Measurements from ENCODE around the gene POPDC2.

POPDC2 gene

GRCh38 chr3:119637679-119638477, 22.5 kb downstream of the POPDC2 start:
- no peaks in the 10 kb centered on the region for H3K9me3 ChIP-seq (ENCODE audit: control insufficient read depth, low read length)
- no peaks in the 10 kb centered on the region for H3K36me3 ChIP-seq (ENCODE audit: control insufficient read depth, insufficient read depth, low read length)
- 82 to 100% methylated on average over 1 to 2 of the region's 3 CpGs for WGBS, 2 experiments (ENCODE audit: insufficient coverage in 2 of 2)
- no peak overlapping the region for H3K4me3 ChIP-seq (ENCODE audit: extremely low read depth, insufficient read depth, low read length, poor library complexity, severe bottlenecking)
- no peak overlapping the region for H3K27ac ChIP-seq (ENCODE audit: low read depth, low read length, severe bottlenecking)
- H3K4me1 ChIP-seq (ENCODE audit: control insufficient read depth, insufficient read depth, low read length, poor library complexity, severe bottlenecking): peaks cover 19% of the 10 kb centered on the region

GRCh38 chr3:119636891-119637611, 23.3 kb downstream of the POPDC2 start:
- Histone ChIP-seq H3K36me3 (ENCODE audit: control insufficient read depth, insufficient read depth, low read length) (no peaks in the 10 kb centered on the region), H3K4me1 (ENCODE audit: control insufficient read depth, insufficient read depth, low read length, poor library complexity, severe bottlenecking) (peaks cover 17% of the 10 kb centered on the region), H3K4me3 (ENCODE audit: extremely low read depth, insufficient read depth, low read length, poor library complexity, severe bottlenecking) (no peak overlapping the region), H3K9me3 (ENCODE audit: control insufficient read depth, low read length) (no peaks in the 10 kb centered on the region), H3K27ac (ENCODE audit: low read depth, low read length, severe bottlenecking) (no peak overlapping the region)
- WGBS, 2 experiments (ENCODE audit: insufficient coverage in 2 of 2): 97 to 98% methylated on average over 2 of the region's 4 CpGs

GRCh38 chr3:119636249-119636648, 24.1 kb downstream of the POPDC2 start:
- Histone ChIP-seq H3K4me1 (ENCODE audit: control insufficient read depth, insufficient read depth, low read length, poor library complexity, severe bottlenecking) (peaks cover 17% of the 10 kb centered on the region), H3K4me3 (ENCODE audit: extremely low read depth, insufficient read depth, low read length, poor library complexity, severe bottlenecking) (no peak overlapping the region), H3K9me3 (ENCODE audit: control insufficient read depth, low read length) (no peaks in the 10 kb centered on the region), H3K27ac (ENCODE audit: low read depth, low read length, severe bottlenecking) (no peak overlapping the region), H3K36me3 (ENCODE audit: control insufficient read depth, insufficient read depth, low read length) (no peaks in the 10 kb centered on the region)
- 100% methylated on average over 1 of the region's 1 CpG for WGBS, 2 experiments (ENCODE audit: insufficient coverage in 2 of 2)

- H3K27ac ChIP-seq (ENCODE audit: low read depth, low read length, severe bottlenecking): no peak overlapping the region
- no peak overlapping the region for H3K4me3 ChIP-seq (ENCODE audit: extremely low read depth, insufficient read depth, low read length, poor library complexity, severe bottlenecking)
- no peaks in the 10 kb centered on the region for H3K9me3 ChIP-seq (ENCODE audit: control insufficient read depth, low read length)
- H3K36me3 ChIP-seq (ENCODE audit: control insufficient read depth, insufficient read depth, low read length): no peaks in the 10 kb centered on the region
- H3K4me1 ChIP-seq (ENCODE audit: control insufficient read depth, insufficient read depth, low read length, poor library complexity, severe bottlenecking): peaks cover 18% of the 10 kb centered on the region
- WGBS, 2 experiments (ENCODE audit: insufficient coverage in 2 of 2): 93 to 99% methylated on average over 8 of the region's 10 CpGs
Observed at GRCh38 chr3:119635719-119636118, 24.7 kb downstream of the POPDC2 start.

- no peaks in the 10 kb centered on the region for H3K9me3 ChIP-seq (ENCODE audit: control insufficient read depth, low read length)
- H3K27ac ChIP-seq (ENCODE audit: low read depth, low read length, severe bottlenecking): no peak overlapping the region
Observed at GRCh38 chr3:119632829-119633228, 27.6 kb downstream of the POPDC2 start.

GRCh38 chr3:119632216-119632615, 28.2 kb downstream of the POPDC2 start:
- no peaks in the 10 kb centered on the region for H3K36me3 ChIP-seq (ENCODE audit: control insufficient read depth, insufficient read depth, low read length)
- H3K4me3 ChIP-seq (ENCODE audit: extremely low read depth, insufficient read depth, low read length, poor library complexity, severe bottlenecking): no peak overlapping the region
- peaks cover 3% of the 10 kb centered on the region for H3K4me1 ChIP-seq (ENCODE audit: control insufficient read depth, insufficient read depth, low read length, poor library complexity, severe bottlenecking)
- no peak overlapping the region for H3K27ac ChIP-seq (ENCODE audit: low read depth, low read length, severe bottlenecking)
- no peaks in the 10 kb centered on the region for H3K9me3 ChIP-seq (ENCODE audit: control insufficient read depth, low read length)
- WGBS, 2 experiments (ENCODE audit: insufficient coverage in 2 of 2): 90 to 94% methylated on average over 3 to 4 of the region's 4 CpGs

More at GRCh38 chr3:119632829-119633228, 27.6 kb downstream of the POPDC2 start:
- WGBS, 2 experiments (ENCODE audit: insufficient coverage in 2 of 2): 64 to 65% methylated on average over 4 of the region's 4 CpGs
- H3K36me3 ChIP-seq (ENCODE audit: control insufficient read depth, insufficient read depth, low read length): no peaks in the 10 kb centered on the region
- H3K4me1 ChIP-seq (ENCODE audit: control insufficient read depth, insufficient read depth, low read length, poor library complexity, severe bottlenecking): peaks cover 7% of the 10 kb centered on the region
- no peak overlapping the region for H3K4me3 ChIP-seq (ENCODE audit: extremely low read depth, insufficient read depth, low read length, poor library complexity, severe bottlenecking)

GRCh38 chr3:119631516-119631915, 28.9 kb downstream of the POPDC2 start:
- H3K36me3 ChIP-seq (ENCODE audit: control insufficient read depth, insufficient read depth, low read length): no peaks in the 10 kb centered on the region
- no peaks in the 10 kb centered on the region for H3K9me3 ChIP-seq (ENCODE audit: control insufficient read depth, low read length)
- no peak overlapping the region for H3K27ac ChIP-seq (ENCODE audit: low read depth, low read length, severe bottlenecking)
- H3K4me1 ChIP-seq (ENCODE audit: control insufficient read depth, insufficient read depth, low read length, poor library complexity, severe bottlenecking): peaks cover 3% of the 10 kb centered on the region
- no peak overlapping the region for H3K4me3 ChIP-seq (ENCODE audit: extremely low read depth, insufficient read depth, low read length, poor library complexity, severe bottlenecking)
- 63 to 88% methylated on average over 1 to 3 of the region's 3 CpGs for WGBS, 2 experiments (ENCODE audit: insufficient coverage in 2 of 2)

- Histone ChIP-seq H3K9me3 (ENCODE audit: control insufficient read depth, low read length) (no peaks in the 10 kb centered on the region), H3K27ac (ENCODE audit: low read depth, low read length, severe bottlenecking) (no peak overlapping the region), H3K4me3 (ENCODE audit: extremely low read depth, insufficient read depth, low read length, poor library complexity, severe bottlenecking) (no peak overlapping the region), H3K36me3 (ENCODE audit: control insufficient read depth, insufficient read depth, low read length) (no peaks in the 10 kb centered on the region), H3K4me1 (ENCODE audit: control insufficient read depth, insufficient read depth, low read length, poor library complexity, severe bottlenecking) (peaks cover 8% of the 10 kb centered on the region)
- WGBS, 2 experiments (ENCODE audit: insufficient coverage in 2 of 2): 84 to 86% methylated on average over 3 of the region's 7 CpGs
Observed at GRCh38 chr3:119630880-119631329, 29.5 kb downstream of the POPDC2 start.

- H3K9me3 ChIP-seq (ENCODE audit: control insufficient read depth, low read length): no peaks in the 10 kb centered on the region
- no peak overlapping the region for H3K4me3 ChIP-seq (ENCODE audit: extremely low read depth, insufficient read depth, low read length, poor library complexity, severe bottlenecking)
- H3K27ac ChIP-seq (ENCODE audit: low read depth, low read length, severe bottlenecking): no peak overlapping the region
- peaks cover 14% of the 10 kb centered on the region for H3K4me1 ChIP-seq (ENCODE audit: control insufficient read depth, insufficient read depth, low read length, poor library complexity, severe bottlenecking)
- WGBS, 2 experiments (ENCODE audit: insufficient coverage in 2 of 2): 92 to 97% methylated on average over 2 to 3 of the region's 8 CpGs
- H3K36me3 ChIP-seq (ENCODE audit: control insufficient read depth, insufficient read depth, low read length): no peaks in the 10 kb centered on the region
Observed at GRCh38 chr3:119630128-119630879, 30.1 kb downstream of the POPDC2 start.

- WGBS, 2 experiments (ENCODE audit: insufficient coverage in 2 of 2): no CpG with 5 or more reads among the region's 1 CpG
- no peaks in the 10 kb centered on the region for H3K36me3 ChIP-seq (ENCODE audit: control insufficient read depth, insufficient read depth, low read length)
Observed at GRCh38 chr3:119628816-119629445, 31.5 kb downstream of the POPDC2 start.

More at GRCh38 chr3:119628816-119629445, 31.5 kb downstream of the POPDC2 start:
- H3K4me1 ChIP-seq (ENCODE audit: control insufficient read depth, insufficient read depth, low read length, poor library complexity, severe bottlenecking): peaks cover 15% of the 10 kb centered on the region
- H3K27ac ChIP-seq (ENCODE audit: low read depth, low read length, severe bottlenecking): no peak overlapping the region
- no peaks in the 10 kb centered on the region for H3K9me3 ChIP-seq (ENCODE audit: control insufficient read depth, low read length)
- no peak overlapping the region for H3K4me3 ChIP-seq (ENCODE audit: extremely low read depth, insufficient read depth, low read length, poor library complexity, severe bottlenecking)
